OCI-LY3 (cell line): Measurements from ENCODE around the gene ZNF627.

Experiments used
- EZH2phosphoT487 ChIP-seq: fragments of 200-600 bp; shearing (Covaris generic); IDR thresholded peaks from 2 replicates; pipeline ENCODE4 v1.6.1; 2018; ENCODE audit warnings: antibody characterized with exemption, mixed run types, low read depth
- TF ChIP-seq, protein P1 (sequence below): fragments of 200-600, 300-600 bp; sonication (generic); IDR thresholded peaks from 2 replicates; pipeline ENCODE4 v1.5.1; 2014; ENCODE audit warnings: antibody characterized with exemption, low read length, low read depth

DNA sequence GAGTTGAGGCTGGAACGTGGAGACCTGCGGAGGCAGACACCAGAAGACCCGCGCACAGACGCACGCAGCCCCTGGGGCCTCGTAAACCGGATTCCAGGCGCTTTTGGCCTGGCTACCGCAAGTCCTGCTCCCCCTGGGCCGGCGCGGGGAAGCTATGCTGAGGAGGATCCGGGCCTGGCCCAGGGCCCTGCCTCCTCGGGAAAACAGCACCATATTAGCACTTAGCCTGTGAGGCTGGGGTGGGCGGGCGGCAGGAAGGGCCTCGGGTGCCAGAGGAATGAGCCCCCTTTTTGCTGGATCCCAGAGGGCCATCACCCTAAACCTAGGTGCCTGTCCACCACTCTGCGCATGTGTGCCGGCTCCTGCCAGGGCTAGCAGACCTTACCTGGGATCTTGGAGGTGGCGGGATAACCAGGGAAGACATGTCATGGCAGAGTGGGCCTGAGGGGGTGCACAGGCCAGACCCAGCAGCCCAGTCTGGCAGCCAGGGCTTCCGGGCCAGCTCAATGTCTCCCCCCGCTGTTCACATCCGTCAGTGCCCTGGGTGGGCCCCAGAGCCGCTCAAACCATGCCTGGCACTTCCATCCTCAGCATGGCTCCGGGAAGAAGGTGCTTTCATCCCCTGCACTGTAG lies 45.6 kb upstream of the ZNF627 start:
- TF ChIP-seq, protein P1, sequence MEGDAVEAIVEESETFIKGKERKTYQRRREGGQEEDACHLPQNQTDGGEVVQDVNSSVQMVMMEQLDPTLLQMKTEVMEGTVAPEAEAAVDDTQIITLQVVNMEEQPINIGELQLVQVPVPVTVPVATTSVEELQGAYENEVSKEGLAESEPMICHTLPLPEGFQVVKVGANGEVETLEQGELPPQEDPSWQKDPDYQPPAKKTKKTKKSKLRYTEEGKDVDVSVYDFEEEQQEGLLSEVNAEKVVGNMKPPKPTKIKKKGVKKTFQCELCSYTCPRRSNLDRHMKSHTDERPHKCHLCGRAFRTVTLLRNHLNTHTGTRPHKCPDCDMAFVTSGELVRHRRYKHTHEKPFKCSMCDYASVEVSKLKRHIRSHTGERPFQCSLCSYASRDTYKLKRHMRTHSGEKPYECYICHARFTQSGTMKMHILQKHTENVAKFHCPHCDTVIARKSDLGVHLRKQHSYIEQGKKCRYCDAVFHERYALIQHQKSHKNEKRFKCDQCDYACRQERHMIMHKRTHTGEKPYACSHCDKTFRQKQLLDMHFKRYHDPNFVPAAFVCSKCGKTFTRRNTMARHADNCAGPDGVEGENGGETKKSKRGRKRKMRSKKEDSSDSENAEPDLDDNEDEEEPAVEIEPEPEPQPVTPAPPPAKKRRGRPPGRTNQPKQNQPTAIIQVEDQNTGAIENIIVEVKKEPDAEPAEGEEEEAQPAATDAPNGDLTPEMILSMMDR = peak; percentile 49
- TF ChIP-seq EZH2phosphoT487 = no peak
